ENCODE data around the gene EFEMP2. TPM values are rescaled to one million over a fixed set of nuclear protein-coding genes. Genes with fewer than 3 reads are reported as not detected.

Gene EFEMP2
- total RNA-seq, 1 experiment from 2014 or later = 4.5 TPM

DNA sequence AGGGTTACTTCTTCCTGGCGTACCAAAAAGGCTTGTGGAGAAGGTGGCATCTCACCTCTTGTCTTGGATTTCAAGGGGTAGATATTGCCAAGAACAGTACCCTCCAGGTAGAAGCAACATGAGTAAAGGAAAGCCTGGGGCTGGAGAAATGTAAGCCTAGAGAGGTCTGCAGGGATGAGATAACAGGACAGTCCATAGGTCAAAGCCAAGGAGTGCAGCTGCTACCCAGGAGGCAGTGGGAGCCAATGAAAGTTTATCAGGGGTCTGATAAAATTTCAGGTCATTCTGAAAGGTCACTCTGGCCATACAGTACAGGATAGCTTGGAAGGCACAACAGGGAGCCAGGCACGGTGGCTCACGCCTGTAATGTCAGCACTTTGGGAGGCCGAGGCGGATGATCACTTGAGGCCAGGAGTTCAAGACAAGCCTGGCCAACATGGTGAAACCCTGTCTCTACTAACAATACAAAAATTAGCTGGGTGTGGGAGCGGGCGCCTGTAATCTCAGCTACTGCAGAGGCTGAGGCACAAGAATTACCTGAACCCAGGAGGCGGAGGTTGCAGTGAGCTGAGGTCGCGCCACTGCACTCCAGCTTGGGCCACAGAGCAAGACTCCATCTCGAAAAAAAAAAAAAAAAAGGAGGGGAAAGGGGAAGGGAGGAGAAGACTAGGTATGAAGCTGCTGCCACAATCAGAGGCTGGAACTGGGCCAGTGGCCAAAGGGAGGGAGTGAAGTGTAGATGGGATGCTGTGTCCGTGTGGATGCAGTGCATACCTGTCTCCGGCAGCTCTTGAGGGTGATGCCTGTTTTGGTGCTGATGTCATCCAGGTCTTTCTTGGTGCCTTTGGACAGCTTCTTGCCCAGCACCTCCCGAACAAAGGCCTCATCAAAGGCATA, 14.5 kb upstream of the EFEMP2 start:
- Histone ChIP-seq H3K9ac (ENCODE audit: low read length) (peak overlapping the region; percentile 54), H3K27me3 (ENCODE audit: low read length) (no peaks in the 10 kb centered on the region), H3K79me2 (ENCODE audit: low read length) (peaks cover 36% of the 10 kb centered on the region), H3K36me3 (ENCODE audit: low read depth, low read length) (peaks cover 35% of the 10 kb centered on the region), H3K4me2 (ENCODE audit: low read length) (peak overlapping the region; percentile 96), H3K4me1 (ENCODE audit: insufficient read depth, low read length) (peaks cover 31% of the 10 kb centered on the region), H3K9me2 (replicated peaks; ENCODE audit: low read length) (no peaks in the 10 kb centered on the region), H3K4me3 (ENCODE audit: low read length) (peak overlapping the region; percentile 72), H3F3A (ENCODE audit: low read length, unreplicated experiment) (peaks cover 7% of the 10 kb centered on the region), H3K27ac (ENCODE audit: low read length) (no peak overlapping the region), H3K9me3 (ENCODE audit: low read length) (no peaks in the 10 kb centered on the region), H4K20me1 (ENCODE audit: low read length) (no peaks in the 10 kb centered on the region), H2AFZ (ENCODE audit: low read length) (no peak overlapping the region)
- ChIA-PET POLR2A (ENCODE audit: unreplicated experiment) (interaction anchor here (1.5 kb wide), 1 partner anchor 99 kb away, joined by 5 read pairs; no protein-coding TSS in a partner anchor), CTCF (interaction anchor here (1.3 kb wide), 1 partner anchor 175 kb away, joined by 4 read pairs; the partner anchor contains the start of gene KAT5)
- no peak for ATAC-seq
- intact Hi-C loops (cut with micrococcal nuclease) = no loop called here
- TF ChIP-seq, protein P1, sequence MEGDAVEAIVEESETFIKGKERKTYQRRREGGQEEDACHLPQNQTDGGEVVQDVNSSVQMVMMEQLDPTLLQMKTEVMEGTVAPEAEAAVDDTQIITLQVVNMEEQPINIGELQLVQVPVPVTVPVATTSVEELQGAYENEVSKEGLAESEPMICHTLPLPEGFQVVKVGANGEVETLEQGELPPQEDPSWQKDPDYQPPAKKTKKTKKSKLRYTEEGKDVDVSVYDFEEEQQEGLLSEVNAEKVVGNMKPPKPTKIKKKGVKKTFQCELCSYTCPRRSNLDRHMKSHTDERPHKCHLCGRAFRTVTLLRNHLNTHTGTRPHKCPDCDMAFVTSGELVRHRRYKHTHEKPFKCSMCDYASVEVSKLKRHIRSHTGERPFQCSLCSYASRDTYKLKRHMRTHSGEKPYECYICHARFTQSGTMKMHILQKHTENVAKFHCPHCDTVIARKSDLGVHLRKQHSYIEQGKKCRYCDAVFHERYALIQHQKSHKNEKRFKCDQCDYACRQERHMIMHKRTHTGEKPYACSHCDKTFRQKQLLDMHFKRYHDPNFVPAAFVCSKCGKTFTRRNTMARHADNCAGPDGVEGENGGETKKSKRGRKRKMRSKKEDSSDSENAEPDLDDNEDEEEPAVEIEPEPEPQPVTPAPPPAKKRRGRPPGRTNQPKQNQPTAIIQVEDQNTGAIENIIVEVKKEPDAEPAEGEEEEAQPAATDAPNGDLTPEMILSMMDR (conservative IDR thresholded peaks at IDR 0.05; ENCODE audit: low read depth, low read length) = no peak
- no peak for TF ChIP-seq EZH2 (IDR thresholded peaks at IDR 0.05; ENCODE audit: low read length, unreplicated experiment)
- no peak for TF ChIP-seq EZH2phosphoT487 (IDR thresholded peaks at IDR 0.05; ENCODE audit: borderline replicate concordance, low read length)
- DNase-seq = peak; percentile 44
- BruUV-seq (replicated peaks) = no TSS peak

DNA sequence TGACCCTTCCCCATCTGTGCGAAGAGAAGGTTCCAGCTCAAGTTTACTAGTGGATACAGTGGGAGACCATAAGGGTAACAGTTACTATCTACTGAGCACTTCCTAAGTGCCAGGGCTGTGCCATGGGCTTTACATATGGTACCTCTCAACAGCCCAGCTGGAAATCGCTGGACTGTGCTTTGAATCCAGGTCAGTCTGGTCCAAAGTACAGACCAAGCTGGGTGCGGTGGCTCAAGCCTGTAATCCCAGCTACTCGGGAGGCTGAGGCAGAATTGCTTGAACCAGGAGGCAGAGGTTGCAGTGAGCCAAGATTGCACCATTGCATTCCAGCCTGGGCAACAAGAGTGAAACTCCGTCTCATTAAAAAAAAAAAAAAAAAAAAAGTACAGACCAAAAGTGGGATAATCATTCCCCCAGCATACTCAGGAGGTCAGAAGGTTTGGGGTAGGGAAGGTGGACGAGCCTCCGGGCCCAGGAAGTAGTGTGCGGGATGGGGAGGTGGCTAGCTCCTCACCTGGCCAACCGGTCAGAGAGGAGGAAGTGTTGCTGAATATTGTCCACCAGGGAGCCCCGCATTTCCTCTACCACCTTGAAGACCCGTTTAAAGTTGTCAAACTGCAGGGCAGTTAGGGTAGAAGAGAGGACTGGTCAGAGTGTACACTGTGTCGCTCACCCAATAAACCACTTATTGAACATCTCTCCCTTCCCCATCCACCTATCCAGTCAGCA, 13.4 kb upstream of the EFEMP2 start:
- intact Hi-C loops (cut with micrococcal nuclease) = no loop called here
- TF ChIP-seq EZH2 (IDR thresholded peaks at IDR 0.05; ENCODE audit: low read length, unreplicated experiment) (no peak), EZH2phosphoT487 (IDR thresholded peaks at IDR 0.05; ENCODE audit: borderline replicate concordance, low read length) (no peak)
- TF ChIP-seq, protein P1 (conservative IDR thresholded peaks at IDR 0.05; ENCODE audit: low read depth, low read length) = no peak
- Histone ChIP-seq H4K20me1 (ENCODE audit: low read length) (no peaks in the 10 kb centered on the region), H3K27ac (ENCODE audit: low read length) (no peak overlapping the region), H3K4me3 (ENCODE audit: low read length) (no peak overlapping the region), H3K9ac (ENCODE audit: low read length) (no peak overlapping the region), H3K4me2 (ENCODE audit: low read length) (peak overlapping the region; percentile 96; the same call in 1 of the 2 replicates), H3K4me1 (ENCODE audit: insufficient read depth, low read length) (peaks cover 31% of the 10 kb centered on the region), H3K36me3 (ENCODE audit: low read depth, low read length) (peaks cover 37% of the 10 kb centered on the region), H3K9me2 (replicated peaks; ENCODE audit: low read length) (no peaks in the 10 kb centered on the region), H3F3A (ENCODE audit: low read length, unreplicated experiment) (peaks cover 7% of the 10 kb centered on the region), H3K27me3 (ENCODE audit: low read length) (no peaks in the 10 kb centered on the region), H3K79me2 (ENCODE audit: low read length) (peaks cover 36% of the 10 kb centered on the region), H2AFZ (ENCODE audit: low read length) (no peak overlapping the region), H3K9me3 (ENCODE audit: low read length) (no peaks in the 10 kb centered on the region)
- ChIA-PET CTCF (interaction anchor here (0.6 to 2.0 kb wide), 3 partner anchors 26 to 159 kb away, joined by 3 to 14 read pairs (median 9); partner anchors contain the start of gene MUS81), POLR2A (ENCODE audit: unreplicated experiment) (no interaction called here)
- ATAC-seq = no peak
- DNase-seq = no peak
- BruUV-seq (replicated peaks) = no TSS peak

Measured in PC-3 (cell line).